Hindlimb muscle (tissue), 1 donor: ENCODE results near the gene CYP2B6. TPM values are rescaled to one million over a fixed set of nuclear protein-coding genes. Genes with fewer than 3 reads are reported as not detected.
"Not testable (repeated sequence)": the region's sequence is repeated elsewhere in the genome, so short reads cannot be mapped to it uniquely, and the experiment has no call there.

Experiments
- DNase-seq: peaks from one replicate; pipeline ENCODE4 v3.0.0-alpha.2; 2013
- polyA plus RNA-seq: library from polyadenylated mRNA; unstranded; fragments of 120-200 nt; gene quantifications from one replicate; pipeline ENCODE4 v1.2.1, GENCODE V29; 2013; ENCODE audit not compliant: insufficient read length

Gene CYP2B6
- polyA plus RNA-seq, 1 donor = not detected

DNA sequence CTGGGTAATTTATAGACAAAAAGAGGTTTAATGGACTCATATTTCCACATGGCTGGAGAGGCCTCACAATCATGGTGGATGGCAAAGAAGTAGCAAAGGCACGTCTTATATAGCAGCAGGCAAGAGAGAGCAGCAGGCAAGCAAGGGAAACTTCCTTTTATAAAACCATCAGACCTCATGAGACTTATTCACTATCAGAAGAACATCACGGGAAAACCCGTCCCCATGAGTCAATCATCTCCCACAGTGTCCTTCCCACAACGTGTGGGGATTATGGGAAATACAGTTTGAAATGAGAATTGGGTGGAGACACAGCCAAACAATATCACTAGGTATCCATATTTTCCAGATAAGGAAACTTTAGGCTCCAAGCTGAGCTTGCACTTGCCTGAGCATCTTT is 9.5 kb upstream of the CYP2B6 start:
- no peak for DNase-seq

DNA sequence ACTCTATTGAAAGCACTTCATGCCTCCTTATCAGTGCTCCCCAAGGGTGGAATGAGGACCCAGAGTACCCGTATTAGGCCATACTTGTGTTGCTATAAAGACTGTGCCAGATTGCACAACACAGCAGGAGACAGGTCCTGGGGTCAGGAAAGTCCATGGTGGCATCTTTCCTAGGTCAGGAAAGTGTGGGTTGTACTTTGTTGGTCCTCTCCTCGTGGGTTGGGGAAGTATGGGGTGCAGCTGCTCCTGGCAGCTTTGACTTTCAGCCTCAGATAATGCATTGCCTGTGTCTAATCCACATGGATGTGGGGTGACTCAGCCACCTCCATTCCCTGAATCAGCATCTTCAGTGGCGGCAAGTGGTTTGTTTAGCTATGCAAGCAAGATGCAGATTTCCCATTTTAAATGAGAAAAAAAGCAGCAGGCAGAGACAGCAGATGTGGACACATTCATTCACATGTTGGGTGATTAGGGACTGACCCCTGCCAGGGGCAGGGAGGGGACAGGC is 8.4 kb upstream of the CYP2B6 start:
- no peak for DNase-seq

DNA sequence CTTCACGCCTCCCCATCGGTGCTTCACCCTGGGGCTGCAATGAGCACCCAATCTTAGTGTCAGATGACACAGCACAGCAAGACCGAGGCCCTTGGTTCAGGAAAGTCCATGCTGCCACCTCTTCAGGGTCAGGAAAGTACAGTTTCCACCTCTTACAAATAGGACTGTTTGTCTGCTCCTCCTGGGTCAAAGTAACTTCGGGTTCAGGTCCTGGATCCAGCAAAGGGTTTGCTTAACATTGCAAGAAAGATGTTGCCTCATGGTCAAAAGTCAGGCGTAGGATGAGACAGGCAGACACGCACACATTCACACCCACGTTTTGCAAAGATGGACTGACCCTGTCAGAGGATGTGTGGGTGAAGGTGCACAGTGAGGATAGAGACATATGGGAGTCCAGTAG is 1.6 kb upstream of the CYP2B6 start:
- no peak for DNase-seq

DNA sequence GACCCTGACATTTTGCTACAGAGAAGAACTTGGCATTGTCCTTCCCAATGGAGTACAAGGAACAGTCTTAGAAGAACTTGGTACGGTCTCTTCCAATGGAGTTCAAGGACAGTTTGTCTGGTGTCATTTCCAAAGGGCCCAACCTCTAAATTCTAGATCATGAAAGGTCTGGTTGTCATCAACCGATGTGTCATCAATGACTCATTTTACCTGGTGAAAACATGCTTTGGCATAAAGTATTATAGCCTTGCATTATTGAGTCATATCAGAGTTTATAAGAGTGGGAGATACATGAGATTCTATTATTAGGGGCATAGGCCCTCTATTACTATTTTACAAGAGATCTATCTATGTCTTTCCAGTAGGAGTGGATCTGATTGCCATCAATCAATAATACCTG is 4.3 kb downstream of the CYP2B6 start:
- DNase-seq = no peak

DNA sequence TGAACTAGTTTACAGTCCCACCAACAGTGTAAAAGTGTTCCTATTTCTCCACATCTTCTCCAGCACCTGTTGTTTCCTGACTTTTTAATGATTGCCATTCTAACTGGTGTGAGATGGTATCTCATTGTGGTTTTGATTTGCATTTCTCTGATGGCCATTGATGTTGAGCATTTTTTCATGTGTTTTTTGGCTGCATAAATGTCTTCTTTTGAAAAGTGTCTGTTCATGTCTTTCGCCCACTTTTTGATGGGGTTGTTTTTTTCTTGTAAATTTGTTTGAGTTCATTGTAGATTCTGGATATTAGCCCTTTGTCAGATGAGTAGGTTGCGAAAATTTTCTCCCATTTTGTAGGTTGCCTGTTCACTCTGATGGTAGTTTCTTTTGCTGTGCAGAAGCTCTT is 7.9 kb downstream of the CYP2B6 start:
- DNase-seq = not testable (repeated sequence)

DNA sequence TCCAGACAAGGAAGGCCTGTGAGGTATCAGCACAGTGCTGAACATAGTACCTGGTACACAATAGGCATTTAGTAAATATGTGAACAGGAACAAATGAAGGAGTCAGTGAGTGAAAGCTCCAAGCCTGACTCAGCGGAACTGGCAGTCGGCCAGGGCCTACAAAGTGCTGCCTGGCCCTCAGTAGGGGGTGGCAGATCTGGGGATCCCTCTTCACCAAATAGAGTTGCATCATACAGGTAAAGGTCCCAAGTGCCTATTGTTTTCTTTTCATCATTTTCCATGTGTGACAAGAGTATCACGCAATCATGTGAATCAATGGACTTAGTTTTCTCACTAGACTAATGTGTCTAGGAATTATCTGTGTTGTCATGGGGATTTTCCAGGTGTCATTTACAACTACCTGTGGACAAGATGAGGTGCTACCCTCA is 9.2 kb downstream of the CYP2B6 start:
- no peak for DNase-seq

DNA sequence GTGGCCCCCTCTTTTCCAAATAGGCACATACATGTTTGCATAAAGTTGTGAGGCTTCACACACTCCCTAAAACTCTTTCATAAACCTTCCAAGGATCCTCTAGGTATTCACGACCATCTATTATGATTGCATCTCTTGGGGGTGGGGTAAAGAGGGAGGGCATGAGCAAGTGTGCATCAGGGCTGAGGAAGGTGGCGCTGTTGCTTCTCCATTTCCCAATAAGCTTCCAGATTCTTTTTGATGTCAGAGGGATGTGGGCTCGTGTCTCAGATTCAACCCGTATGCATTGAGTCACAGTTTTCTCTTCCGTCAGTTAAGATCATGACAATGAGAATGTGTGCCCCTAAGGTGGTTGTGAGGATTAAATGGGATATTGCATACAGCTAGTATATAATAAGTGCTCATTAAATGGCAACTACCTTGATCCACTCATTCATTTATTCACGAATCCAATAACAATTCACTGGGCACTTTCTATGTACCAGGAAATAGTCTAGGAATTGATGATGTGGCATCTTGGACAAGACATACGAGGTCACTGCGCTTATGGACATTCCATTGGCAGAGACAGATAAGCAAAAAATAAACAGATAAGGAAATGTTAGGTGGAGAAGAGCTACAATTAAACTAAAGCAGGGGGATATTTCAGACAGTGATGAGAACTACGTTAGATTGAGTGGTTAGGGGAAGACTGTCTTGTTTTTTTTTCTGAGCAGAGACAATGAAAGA is 10.3 kb downstream of the CYP2B6 start:
- DNase-seq = no peak

DNA sequence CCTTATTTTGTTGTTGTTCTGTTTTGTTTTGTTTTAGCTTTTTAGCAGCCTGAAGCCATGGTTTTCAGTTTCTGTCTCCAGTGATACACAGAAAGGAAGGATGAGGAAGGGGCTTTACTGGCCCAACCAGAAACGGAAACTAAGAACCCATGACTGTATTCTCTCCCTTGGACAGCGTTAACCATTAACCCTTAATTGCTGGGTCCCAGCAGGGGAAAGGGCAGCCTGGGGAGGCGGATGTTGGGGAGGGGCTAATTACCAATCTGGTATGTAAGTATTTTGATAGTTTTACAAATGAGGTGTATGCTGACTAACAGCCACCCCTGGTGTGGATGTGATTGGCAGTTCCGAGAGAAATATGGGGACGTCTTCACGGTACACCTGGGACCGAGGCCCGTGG is 12.6 kb downstream of the CYP2B6 start:
- DNase-seq = not testable (repeated sequence)

DNA sequence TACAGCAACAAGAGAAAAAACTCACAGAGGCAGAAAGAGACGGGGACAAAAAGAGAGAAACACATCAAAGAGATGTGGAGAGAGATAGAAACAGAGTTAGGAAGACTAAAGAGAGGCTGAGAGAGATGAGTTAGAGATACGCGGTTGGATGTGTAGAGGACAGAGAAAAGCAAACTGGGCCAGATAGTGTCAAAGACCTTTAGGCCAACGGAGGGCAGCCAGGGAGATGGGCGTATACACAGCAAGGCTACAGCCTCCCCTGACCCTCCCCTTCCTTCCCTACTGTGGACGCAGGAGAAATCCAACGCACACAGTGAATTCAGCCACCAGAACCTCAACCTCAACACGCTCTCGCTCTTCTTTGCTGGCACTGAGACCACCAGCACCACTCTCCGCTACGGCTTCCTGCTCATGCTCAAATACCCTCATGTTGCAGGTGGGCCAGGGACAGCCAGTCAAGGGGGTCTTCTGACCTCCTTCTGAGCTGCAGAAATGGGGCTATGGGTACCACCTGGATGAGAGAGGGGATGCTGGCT is 18.7 kb downstream of the CYP2B6 start:
- DNase-seq = no peak

DNA sequence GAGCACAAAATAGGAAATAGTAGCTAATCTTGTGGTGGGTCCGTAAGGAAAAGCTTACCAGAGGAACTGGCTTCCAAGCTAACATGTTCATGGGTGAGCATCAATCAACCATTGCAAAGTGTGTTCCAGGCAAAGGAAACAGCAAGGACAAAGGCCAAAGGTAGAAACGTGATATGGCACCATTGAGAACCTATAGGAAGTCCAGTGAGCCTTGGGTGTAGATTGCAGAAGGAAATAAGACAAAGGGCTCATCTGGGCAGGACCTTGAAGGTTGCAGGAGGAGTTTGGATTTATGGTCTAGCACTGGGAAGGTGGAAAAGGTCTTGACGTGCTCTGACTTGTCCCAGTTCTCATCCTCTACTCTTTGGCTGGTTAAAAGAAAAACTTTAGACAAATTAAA is 22.3 kb downstream of the CYP2B6 start:
- DNase-seq = no peak

DNA sequence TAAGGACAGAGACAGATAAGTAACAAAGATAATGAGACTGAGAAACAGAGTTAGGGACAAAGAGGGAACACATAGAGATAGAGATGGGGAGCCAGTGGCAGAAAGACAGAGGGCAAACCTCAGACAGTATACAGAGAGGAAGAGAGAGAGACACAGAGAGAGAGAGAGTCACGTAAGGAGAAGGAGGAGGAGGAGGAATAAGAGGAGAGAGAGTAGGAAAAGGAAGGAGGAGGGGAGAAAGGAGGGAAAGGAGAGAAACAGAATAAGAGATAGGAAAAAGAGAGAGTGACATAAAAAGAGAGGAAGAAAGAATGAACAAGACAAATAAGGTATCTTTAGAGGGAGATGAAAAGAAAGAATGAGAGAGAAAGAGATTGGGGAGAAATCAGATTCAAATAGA is 23.6 kb downstream of the CYP2B6 start:
- no peak for DNase-seq

DNA sequence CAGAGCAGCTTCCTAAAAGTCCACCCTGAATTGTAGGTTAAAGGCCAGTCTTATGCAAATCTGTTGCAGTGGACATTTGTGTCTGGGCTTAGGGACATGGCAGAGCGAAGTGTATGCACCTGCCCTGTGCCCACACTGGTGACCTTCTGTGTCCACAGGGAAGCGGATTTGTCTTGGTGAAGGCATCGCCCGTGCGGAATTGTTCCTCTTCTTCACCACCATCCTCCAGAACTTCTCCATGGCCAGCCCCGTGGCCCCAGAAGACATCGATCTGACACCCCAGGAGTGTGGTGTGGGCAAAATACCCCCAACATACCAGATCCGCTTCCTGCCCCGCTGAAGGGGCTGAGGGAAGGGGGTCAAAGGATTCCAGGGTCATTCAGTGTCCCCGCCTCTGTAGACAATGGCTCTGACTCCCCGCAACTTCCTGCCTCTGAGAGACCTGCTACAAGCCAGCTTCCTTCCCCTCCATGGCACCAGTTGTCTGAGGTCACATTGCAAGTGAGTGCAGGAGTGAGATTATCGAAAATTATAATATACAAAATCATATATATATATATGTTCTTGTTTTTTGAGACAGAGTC is 25.5 kb downstream of the CYP2B6 start:
- no peak for DNase-seq

DNA sequence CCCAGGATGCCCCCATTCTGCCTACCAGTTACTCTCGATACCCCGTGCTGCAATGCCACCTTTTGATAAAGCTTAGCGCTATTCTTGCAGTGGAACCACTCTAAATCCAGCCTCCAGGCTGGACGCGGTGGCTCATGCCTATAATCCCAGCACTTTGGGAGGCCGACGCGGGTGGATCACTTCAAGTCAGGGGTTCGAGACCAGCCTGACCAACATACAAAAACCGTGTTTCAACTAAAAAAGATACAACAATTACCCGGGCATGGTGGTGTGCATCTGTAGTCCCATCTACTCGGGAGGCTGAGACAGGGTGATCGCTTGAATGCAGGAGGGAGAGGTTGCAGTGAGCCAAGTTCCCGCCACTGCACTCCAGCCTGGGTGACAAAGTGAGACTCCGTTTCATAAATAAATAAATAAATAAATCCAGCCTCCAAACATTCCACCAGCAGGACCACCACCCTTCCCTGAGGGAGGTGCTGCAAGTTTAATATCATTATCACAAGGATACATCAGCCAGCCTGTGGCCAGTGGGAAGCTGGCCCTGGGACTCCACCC is 27.7 kb downstream of the CYP2B6 start:
- no peak for DNase-seq

DNA sequence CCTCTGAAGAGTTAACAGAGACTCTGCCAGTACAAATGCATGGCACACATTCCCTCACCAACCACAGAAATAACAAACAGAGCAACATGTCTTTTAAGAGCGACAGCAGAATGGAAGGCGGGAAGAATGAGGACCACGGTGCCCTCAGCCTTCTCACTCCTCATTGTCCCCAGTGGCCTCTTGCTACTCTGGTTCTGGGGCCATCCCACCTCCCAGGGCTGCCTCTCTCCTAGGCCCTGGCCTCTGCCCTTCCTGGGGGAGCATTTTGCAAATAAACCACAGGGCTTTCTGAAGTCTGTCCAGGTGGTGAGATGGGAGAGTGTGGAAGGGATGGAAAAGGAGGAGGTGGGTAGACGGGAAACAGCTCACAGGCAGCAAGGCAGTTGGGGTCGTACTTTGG is 28.3 kb downstream of the CYP2B6 start:
- no peak for DNase-seq

DNA sequence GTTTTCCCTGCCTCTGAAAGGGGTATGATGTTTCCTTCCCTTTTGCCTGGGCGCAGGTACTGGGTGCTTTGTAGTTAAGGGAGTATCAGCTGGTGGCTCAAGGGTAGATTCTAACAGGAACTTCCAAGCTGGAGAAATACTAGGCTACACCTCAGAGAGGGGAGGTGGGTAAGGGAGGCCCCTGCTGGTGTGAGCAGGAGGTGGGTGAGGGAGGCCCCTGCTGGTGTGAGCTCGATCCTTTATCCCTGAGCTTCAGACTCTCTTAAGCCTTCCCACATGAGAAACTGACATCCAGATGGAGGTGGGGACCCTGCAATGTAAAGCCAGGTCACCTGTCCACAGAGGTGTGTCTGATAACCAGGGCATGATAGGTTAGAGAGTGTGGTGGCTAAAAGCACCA is 32.1 kb downstream of the CYP2B6 start:
- no peak for DNase-seq

DNA sequence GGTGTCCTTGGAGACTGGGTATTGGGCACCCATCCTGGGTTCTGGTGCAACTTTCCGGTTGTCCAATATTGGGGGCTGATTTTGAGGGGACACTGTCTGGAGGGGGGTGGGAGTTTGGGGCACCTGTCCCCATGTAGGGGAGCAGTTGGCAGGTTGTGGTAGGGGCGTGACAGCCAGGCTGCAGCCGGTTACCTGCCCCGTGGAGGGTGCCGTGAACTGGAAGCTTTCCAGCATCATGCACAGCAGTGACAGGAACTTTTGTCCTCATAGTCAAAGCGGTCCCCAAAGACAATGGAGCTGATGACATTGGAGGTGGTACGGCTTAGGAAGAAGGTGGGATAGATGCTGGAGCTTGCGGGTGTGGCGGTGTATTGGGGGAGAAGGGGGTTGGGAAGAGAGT is 34.3 kb downstream of the CYP2B6 start:
- DNase-seq = no peak

DNA sequence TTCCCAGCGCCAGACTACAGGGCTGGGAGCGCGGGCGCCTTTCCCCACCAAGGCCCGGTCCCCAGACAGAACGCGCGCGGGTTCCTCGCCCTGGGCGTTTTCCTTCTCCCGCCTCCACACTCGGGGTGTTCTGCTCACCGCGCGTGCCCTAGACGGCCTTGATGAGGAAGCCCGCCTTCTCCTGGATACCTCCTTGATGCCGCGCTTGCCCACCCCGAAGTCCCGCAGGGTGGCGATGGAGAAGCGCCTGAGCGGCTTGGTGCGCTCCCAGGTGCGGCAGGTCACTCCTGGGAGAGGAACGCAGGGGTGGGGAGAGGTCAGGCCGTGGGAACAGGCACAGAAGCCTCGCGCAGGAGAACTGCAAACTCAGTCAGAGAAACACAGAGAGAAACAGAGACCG is 34.8 kb downstream of the CYP2B6 start:
- DNase-seq = no peak

DNA sequence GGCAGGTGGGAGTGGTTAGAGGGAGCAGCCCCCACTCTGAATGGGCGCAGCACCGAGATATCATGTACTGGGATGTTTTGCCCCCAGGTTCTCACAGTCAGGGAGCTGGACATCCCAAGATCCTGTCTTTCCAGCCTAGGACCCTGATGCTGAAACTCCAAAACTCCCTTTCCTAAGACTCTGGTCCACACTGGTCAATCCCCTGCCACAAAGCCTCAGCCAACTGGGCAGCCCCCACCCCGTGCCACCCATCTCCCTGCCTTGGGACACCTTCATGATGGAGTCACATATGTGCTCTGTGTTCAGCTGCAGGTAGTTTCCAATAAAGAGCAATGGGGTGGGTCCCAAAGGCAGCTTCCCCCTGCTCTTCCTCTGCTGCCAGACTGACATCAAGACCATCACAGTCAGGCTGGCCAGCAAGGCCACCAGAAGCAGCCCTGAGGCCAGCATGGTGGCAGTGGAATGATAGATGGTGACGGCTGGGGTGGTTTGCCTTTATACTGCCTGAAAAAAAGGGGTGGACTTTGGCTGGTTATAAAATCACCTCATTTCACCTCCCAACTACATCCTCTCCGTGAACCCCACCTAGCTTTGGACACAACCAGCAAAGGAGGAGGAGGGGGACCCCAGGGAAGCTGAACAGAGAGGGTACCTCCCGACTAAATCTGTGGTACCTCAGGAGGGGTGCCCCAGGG is 36.3 kb downstream of the CYP2B6 start:
- no peak for DNase-seq

DNA sequence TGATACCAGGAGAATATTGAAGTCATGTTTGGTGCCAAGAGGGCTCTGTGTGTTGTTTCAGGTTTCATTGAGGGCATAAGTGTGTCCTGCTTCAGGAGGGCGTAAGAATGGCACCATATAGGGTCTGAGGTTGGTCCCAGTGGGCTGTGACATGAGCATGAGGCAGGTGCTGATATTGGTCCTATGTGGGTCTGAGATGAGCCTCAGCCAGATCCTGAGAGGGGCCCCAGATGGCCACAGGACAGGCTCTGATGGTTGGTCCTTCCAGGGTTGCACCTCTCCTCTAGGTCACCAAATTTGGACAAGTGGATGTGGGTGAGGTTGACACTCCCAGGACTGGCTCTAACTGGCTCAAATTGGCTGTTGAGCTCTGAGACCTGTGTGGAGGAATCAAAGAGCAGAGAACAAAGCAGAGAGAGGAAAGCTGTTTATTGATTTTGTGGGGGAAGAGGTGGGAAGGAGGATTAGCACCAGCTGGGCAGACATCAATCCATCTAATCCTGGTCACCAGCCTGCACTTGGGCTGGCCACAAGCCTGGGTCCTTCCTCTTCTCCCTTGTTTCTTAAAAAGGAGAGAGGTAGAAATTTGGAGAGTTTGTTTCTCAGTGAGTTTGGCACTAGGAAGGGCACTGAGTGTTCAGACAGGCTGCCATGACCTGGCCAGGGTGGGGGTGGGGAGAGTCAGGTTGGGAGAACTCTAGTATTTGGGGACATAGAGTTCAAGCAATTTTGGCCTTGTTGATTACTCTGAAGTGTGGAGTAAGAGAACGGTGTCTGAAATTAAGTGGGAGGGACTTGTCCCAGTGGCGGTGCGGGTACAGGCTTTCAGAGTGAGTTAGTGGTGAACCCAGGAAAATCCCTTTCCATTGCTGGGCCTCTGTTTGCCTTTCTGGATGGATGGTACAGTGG is 38.7 kb downstream of the CYP2B6 start:
- no peak for DNase-seq

DNA sequence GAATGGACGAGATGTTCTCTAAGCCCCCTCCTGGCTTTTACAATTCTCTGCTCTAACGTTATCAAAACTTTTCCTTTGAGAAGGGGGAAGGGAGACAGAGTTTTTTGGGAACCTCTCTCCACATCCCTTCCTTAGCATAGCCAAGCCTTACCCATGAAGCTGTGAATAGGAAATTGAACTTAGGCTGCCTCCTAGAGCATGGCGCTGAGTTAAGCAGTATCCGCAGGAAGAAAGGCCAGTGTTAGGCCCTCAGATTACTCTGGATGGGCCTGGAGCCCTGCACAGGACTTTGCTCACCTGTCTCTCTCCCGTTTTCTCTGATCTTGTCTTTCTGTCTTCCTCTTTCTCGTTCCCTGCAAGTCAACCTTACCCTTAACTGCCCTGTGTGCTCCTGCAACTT is 39.6 kb downstream of the CYP2B6 start:
- DNase-seq = no peak

DNA sequence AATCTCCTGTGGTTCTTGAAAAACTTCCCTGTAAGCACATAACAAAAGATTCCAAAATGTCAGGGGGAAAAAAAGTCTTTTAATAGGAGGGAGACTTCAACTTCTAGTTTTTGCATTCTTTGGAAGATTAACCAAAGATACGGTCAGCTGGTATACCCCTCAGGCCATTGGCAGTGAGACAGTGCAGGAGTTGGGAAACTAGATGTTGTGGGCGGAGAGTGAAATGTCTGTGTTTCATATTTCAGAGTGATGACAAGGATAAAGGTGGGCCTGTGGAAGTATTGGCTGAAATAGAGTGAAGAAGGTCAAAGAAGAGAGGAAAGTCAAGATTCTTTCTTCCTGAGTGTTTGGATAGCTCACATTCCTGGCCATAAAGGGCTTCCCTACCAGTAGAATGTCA is 40.8 kb downstream of the CYP2B6 start:
- no peak for DNase-seq

DNA sequence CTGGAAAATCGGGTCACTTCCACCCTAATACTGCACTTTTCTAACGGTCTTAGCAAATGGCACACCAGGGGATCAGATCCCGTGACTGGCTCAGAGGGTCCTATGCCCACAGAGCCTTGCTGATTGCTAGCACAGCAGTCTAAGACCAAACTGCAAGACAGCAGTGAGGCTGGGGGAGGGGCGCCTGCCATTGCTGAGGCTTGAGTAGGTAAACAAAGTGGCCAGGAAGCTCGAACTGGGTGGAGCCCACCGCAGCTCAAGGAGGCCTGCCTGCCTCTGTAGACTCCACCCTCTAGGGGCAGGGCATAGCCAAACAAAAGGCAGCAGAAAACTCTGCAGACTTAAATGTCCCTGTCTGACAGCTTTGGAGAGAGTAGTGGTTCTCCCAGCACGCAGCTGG is 42.2 kb downstream of the CYP2B6 start:
- DNase-seq = not testable (repeated sequence)
